CD4-positive, alpha-beta T cell treated with Interleukin-17A for 4 hours (primary cell): ENCODE data around the gene SPIB.
"Not testable (repeated sequence)": the region's sequence is repeated elsewhere in the genome, so short reads cannot be mapped to it uniquely, and the experiment has no call there.

Experiments used
- DNase-seq: peaks from one replicate; pipeline ENCODE4 v3.0.0-alpha.2; 2020; ENCODE audit warnings: mixed read lengths

The SPIB gene

GRCh38 chr19:50447750-50448149, 29.0 kb downstream of the SPIB start:
- no peak for DNase-seq

- no peak for DNase-seq
Observed at GRCh38 chr19:50449236-50449899, 30.6 kb downstream of the SPIB start.

DNA sequence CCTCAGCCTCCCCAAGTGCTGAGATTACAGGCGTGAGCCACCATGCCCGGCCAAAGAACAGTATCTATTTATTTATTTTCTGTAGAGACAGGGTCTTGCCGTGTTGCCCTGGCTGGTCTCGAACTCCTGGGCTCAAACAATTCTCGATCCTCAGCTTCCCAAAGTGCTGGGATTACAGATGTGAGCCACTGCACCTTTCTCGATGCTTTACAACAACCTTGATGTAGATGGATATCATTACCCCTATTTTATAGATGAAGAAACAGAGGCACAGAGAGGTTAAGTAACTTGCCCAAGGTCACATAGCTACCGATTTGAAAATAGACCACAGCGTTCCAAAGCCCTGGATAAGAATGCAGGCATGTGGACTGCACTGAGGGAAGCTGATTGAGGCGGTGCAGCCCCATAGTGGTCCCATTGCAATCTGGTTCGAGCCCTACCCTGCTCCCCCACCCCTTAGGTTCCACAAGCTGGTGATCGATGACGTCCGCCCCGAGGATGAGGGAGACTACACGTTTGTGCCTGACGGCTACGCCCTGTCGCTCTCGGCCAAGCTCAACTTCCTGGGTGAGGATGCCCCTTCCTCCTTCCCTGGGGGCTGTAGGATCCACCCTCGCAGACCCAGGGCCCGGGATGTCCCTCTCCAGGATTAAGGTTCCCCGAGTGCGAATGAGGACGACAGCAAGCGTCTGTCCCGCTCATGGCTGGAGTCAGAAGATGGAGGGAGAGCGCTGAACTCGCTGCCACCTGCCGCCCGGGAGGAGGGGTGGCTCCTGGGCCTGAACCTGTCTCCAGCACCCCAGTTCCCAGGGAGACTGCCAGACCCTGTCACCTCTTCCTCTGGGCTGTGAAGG, 31.9 kb downstream of the SPIB start:
- DNase-seq: no peak

GRCh38 chr19:50451223-50451534, 32.4 kb downstream of the SPIB start:
- no peak for DNase-seq

- no peak for DNase-seq
Observed at GRCh38 chr19:50453243-50453642, 34.5 kb downstream of the SPIB start.

GRCh38 chr19:50455992-50456391, 37.3 kb downstream of the SPIB start:
- no peak for DNase-seq

DNA sequence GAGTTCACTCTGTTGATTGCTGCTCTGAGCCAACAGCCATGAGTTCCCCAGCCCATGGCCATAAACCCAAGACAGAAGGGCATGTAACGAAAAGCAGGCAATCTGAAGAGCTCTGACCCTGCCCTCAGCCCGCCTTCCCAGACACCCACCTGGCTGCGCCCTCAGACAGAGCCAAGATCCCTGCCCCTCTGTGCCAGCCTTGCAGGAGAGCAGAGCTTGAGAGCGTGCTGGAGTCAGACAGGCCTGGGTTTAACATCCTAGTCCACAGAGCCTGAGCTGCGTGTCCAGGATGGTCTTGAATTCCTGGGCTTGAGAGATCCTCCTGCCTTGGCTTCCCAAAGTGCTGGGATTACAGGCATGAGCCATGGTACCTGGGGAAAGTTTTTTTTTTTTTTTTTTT, 38.6 kb downstream of the SPIB start:
- DNase-seq: no peak

DNA sequence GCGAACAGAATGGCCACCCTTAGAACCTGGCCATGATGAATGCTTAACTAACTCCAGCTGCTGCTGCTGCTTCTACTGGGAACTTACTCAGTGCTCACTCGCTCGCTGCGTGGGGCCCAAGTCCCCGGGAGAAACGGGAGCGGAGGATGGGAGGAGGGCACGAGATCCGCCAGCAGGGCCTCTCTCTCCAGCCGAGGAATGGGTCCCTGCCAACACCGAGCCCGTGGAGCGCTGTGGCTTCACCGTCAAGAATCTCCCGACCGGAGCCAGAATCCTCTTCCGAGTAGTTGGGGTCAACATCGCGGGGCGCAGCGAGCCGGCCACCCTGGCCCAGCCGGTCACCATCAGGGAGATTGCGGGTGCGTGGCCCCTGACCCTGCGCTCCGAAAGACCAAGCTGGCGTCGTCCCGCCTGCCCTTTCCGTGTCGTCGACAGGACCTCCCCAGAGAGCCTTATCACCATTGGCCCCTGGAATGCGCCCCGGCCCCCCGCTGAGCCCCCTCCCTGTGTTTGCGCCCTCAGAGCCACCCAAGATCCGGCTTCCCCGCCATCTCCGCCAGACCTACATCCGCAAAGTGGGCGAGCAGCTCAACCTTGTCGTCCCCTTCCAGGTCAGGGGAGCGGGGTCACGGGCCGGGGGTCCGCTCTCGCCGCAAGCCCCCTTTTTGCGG, 39.8 kb downstream of the SPIB start:
- no peak for DNase-seq

DNA sequence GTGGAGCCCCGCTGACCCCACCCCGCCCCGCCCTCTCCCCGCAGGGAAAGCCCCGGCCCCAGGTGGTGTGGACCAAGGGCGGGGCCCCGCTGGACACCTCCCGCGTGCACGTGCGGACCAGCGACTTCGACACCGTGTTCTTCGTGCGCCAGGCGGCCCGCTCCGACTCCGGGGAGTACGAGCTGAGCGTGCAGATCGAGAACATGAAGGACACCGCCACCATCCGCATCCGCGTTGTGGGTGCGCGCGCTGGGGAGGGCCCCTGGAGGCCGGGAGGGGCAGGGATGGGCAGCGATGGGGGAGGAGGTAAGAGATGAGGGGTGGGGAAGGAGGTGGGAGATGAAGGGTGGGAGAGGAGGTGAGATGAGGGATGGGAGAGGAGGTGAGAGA, 40.3 kb downstream of the SPIB start:
- no peak for DNase-seq

DNA sequence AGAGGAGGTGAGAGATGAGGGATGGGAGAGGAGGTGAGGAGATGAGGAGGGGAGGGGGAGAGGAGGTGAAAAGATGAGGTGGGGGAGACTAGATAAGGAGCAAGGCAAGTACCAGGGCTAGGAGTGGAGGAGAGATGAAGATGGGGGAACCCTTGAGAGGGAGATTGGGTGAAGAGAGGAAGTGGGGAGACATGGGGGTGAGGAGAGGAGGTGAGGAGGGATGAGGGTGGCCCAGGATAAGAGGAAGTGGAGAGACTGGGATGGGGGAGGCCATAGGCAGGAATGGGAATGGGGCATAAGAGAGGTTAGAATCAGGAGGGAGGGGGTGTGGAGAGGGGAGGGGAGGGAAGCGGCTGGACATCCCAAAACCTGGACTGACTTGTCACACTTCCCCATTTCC, 40.9 kb downstream of the SPIB start:
- no peak for DNase-seq

- DNase-seq: no peak
Observed at GRCh38 chr19:50460161-50460765, 41.5 kb downstream of the SPIB start.

DNA sequence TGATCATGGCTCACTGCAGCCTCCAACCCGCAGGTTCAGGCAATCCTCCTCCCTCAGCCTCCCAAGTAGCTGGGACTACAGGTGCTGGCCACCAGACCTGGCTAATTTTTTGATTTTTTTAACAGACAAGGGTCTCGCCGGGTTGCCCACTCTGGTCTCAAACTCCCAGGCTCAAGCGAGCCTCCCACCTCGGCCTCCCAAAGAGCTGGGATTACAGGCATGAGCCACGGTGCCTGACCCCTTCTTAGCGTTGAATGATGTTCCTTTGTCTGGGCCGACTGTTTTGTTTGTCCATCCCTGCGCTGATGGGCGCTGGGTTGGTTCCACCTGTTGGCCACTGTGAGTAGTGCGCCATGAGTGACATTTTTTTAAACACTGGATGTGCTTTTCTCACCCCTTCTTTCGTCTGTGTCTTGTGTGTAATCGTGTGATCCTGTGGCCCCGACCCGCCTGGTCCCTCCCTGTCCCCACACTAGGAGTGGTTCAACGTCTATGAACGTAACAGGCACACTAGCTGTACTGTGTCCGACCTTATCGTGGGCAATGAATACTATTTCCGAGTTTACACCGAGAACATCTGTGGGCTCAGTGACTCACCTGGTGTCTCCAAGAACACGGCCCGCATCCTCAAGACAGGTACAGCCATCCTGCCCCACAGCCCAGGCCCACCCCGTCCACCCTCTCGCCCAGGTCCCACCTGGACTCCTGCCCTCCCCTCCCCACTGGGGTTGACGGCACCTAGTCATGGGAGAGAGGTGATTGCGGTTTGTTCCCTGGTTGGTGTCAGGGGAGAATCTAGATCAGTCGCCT, 42.5 kb downstream of the SPIB start:
- peak; percentile 64 for DNase-seq

GRCh38 chr19:50462970-50463369, 44.2 kb downstream of the SPIB start:
- no peak for DNase-seq

- DNase-seq: no peak
Observed at GRCh38 chr19:50464348-50464747, 45.6 kb downstream of the SPIB start.

- DNase-seq: no peak
Observed at GRCh38 chr19:50465000-50465399, 46.3 kb downstream of the SPIB start.

DNA sequence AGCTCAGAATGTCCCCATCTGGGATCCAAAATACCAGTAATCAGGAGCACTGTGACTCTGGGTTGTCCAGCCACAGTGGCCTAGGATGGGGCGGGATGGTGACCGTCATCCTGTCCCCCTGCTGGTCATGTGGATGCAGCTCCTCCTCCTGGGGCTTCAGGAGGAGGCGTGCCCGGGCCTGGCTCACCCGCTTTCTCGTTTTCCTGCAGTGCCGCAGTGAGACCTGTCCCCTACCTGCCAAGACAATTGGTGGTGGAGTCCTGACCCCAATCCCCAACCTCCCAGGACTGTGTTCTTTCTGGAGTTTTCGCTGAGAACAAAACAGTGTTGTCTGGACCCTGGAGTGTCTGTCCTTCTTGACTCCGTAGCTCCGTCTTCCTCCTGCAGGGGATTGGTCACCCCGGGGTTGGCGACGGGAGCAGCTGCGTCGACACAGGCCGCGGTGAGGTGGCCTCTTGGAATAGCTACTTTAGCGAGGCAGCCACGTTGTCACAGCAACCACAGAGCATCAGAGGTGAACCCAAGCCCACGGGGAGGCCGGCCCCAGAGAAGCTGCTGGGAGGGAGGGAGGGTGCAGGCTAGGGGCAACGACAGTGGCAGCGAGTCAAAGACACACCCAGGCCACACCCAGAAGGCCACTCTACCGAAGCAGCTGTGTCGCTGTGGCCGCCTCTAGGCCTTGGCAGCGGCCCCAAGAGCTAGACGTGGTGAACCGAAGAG, 47.4 kb downstream of the SPIB start:
- no peak for DNase-seq

DNA sequence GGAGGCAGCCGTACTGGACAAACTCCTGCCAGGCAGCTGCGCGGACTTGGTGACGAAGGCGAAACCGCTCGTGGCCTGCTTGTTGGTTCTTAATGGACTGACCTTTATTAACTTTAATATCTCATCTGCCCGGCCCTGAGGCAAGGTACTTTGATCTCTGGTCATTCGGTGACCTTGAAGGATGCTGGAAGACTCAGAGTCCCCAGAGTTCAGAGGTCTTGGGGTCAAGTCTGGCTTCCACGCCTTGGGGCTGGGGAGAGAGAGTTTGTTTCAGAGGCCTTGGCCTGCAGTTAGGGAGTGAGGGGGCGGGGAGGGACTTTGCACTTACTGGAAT, 47.9 kb downstream of the SPIB start:
- DNase-seq: no peak

- no peak for DNase-seq
Observed at GRCh38 chr19:50467566-50467965, 48.8 kb downstream of the SPIB start.

DNA sequence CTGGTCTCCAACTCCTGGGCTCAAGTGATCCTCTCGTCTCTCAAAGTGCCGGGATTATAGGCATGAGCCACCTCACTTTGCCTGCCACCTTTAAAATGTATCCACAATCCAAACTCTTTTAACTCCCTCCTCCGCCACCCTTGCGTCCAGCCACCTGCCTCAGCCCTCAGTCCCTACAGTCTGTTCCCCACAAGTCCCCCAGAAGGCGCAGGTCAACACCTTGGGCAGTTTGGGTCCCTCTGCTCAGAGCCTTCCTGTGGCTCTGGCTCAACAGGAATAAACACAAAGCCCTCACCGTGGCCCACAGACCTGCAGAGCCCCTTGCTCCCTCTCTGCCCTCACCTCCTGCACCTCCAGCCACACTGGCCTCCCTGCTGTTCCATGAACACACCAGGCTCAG, 50.1 kb downstream of the SPIB start:
- DNase-seq: no peak

- DNase-seq: not testable (repeated sequence)
Observed at GRCh38 chr19:50473336-50473735, 54.6 kb downstream of the SPIB start.

DNA sequence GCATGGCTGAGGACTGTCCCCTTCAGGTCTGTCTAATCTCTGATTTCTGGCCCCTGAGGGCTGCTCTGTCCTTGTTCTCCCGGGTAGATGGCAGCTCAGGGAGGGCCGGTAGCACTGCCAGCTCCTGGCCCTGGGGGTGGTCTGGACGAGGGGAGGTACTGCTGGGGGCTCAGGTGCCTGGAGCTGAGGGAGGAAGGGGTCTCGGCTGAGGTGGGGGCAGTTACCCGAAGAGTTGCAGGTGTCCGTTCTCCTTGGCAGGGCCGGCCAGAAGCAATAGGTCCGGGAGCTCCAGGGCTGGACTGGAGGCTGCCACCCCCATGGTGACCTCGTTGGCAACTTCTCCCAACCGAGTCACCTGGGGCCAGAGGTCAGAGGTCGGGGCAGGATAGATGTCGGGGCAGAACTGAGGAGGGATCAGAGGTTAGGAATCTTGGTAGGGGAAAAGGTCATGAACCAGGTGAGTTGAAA, 56.4 kb downstream of the SPIB start:
- DNase-seq: no peak

GRCh38 chr19:50475736-50476223, 57.0 kb downstream of the SPIB start:
- DNase-seq: no peak
